Measurements from ENCODE around the gene GPRC5C.

GPRC5C gene

GRCh38 chr17:74455025-74455545, 23.2 kb downstream of the GPRC5C start:
- Histone ChIP-seq H3K4me3 (no peak overlapping the region), H3K9me3 (no peaks in the 10 kb centered on the region), H3K27me3 (no peaks in the 10 kb centered on the region), H3K36me3 (peaks cover 0 to 7% (median 0%) of the 10 kb centered on the region in 3 donors), H3K27ac (peak overlapping the region; percentile 85 to 89), H3K4me1 (peaks cover 0 to 63% (median 56%) of the 10 kb centered on the region in 4 donors)
- intact Hi-C loops (cut with DNase I; ENCODE audit: low total_unique reads) = no loop called here
- no peak for DNase-seq
- no peak for TF ChIP-seq CTCF (IDR thresholded peaks at IDR 0.05)

DNA sequence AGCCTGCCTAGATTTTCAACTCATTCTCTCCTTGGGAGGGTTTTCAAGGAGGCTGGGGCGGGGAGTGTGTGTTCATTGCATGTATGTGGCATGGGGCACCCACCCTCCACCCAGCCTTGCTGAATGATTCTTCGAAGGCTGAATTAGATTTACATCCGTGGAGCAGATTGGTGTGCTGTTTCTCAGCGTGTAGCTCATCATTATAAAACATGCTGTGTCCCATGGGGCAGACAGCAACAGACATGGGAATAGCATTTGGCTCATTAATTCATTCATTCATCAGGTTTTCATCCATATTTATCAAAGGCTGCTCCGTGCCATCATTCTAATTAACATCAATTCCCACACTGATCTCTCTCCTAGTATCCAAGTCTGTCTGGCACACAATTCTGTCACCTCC, 23.9 kb downstream of the GPRC5C start:
- H3K4me1 ChIP-seq = peaks cover 0 to 57% (median 49%) of the 10 kb centered on the region in 4 donors
- peak overlapping the region; percentile 85 to 89 for H3K27ac ChIP-seq
- no peak overlapping the region for H3K4me3 ChIP-seq
- DNase-seq = no peak
- intact Hi-C loops (cut with DNase I; ENCODE audit: low total_unique reads) = no loop called here
- peaks cover 0 to 4% (median 0%) of the 10 kb centered on the region in 3 donors for H3K36me3 ChIP-seq
- no peak for TF ChIP-seq CTCF (IDR thresholded peaks at IDR 0.05)
- no peaks in the 10 kb centered on the region for H3K9me3 ChIP-seq
- H3K27me3 ChIP-seq = no peaks in the 10 kb centered on the region

- no peaks in the 10 kb centered on the region for H3K9me3 ChIP-seq
- DNase-seq = peak; percentile 78 to 84
- peaks cover 0 to 45% (median 37%) of the 10 kb centered on the region in 4 donors for H3K4me1 ChIP-seq
- peak; percentile 98 to 99 for TF ChIP-seq CTCF (IDR thresholded peaks at IDR 0.05)
- intact Hi-C loops (cut with DNase I; ENCODE audit: low total_unique reads) = no loop called here
- H3K27ac ChIP-seq = peak overlapping the region in 1 of 2 donors; percentile 56
- H3K27me3 ChIP-seq = no peaks in the 10 kb centered on the region
- no peak overlapping the region for H3K4me3 ChIP-seq
- H3K36me3 ChIP-seq = no peaks in the 10 kb centered on the region
Measured at GRCh38 chr17:74457146-74457819, 25.4 kb downstream of the GPRC5C start.

DNA sequence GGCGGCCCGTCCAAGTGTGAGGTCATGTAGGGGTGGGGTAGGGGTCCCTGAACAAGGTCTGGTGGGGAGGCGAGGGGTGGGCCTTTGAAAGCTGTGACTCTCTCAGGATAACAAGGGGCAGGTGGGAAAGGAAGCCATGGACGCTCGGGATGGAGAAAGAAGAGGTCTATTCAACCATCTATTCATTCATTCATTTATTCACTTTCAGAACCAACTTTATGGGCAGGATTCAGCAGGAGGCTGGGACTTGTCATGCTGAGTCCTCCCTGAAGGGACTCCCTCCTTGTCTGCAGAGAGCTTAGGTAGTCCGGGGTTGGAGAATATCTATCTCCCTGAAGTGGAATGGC, 25.9 kb downstream of the GPRC5C start:
- Histone ChIP-seq H3K4me3 (no peak overlapping the region), H3K36me3 (no peaks in the 10 kb centered on the region), H3K27me3 (no peaks in the 10 kb centered on the region), H3K9me3 (no peaks in the 10 kb centered on the region), H3K27ac (no peak overlapping the region), H3K4me1 (peaks cover 0 to 40% (median 32%) of the 10 kb centered on the region in 4 donors)
- DNase-seq = no peak
- no peak for TF ChIP-seq CTCF (IDR thresholded peaks at IDR 0.05)
- intact Hi-C loops (cut with DNase I; ENCODE audit: low total_unique reads) = loop anchor here (1.0 kb wide), 1 partner anchor 78 kb away; no protein-coding TSS in a partner anchor

DNA sequence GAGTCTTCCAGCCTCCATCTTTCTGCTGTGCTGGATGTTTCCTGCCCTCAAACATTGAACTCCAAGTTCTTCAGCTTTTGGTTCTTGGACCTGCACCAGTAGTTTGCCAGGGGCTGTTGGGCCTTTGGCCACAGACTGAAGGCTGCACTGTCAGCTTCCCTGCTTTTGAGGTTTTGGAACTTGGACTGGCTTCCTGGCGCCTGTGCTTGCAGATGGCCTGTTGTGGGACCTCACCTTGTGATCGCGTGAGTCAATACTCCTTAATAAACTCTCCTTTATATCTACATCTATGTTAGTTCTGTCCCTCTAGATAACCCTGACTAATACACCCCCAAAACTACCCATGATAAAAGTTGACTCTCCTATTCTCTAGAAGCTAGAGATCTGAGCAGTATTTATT, 26.9 kb downstream of the GPRC5C start:
- no peak for DNase-seq
- H3K27me3 ChIP-seq = no peaks in the 10 kb centered on the region
- H3K9me3 ChIP-seq = no peaks in the 10 kb centered on the region
- intact Hi-C loops (cut with DNase I; ENCODE audit: low total_unique reads) = loop anchor here (1.0 kb wide), 1 partner anchor 80 kb away; no protein-coding TSS in a partner anchor
- TF ChIP-seq CTCF (IDR thresholded peaks at IDR 0.05) = no peak
- no peak overlapping the region for H3K4me3 ChIP-seq
- H3K36me3 ChIP-seq = no peaks in the 10 kb centered on the region
- H3K4me1 ChIP-seq = peaks cover 0 to 29% (median 21%) of the 10 kb centered on the region in 4 donors
- no peak overlapping the region for H3K27ac ChIP-seq
